Left renal cortex interstitium (tissue), 4 donors: ENCODE measurements around the gene IL18RAP. TPM values are rescaled to one million over a fixed set of nuclear protein-coding genes. Genes with fewer than 3 reads are reported as not detected.

Source experiments
- DNase-seq, 4 donors: peaks; one replicate each; pipeline ENCODE4 v3.0.0-alpha.2; 2013; ENCODE audit warnings: low read depth in 4 of 4, low spot score in 2 of 4, missing footprints in 1 of 4
- polyA plus RNA-seq, 4 donors: library from polyadenylated mRNA; unstranded; fragments of 120-200 nt; gene quantifications; one replicate each; pipeline ENCODE4 v1.2.1, GENCODE V29; 2013; ENCODE audit not compliant: insufficient read length in 4 of 4

IL18RAP gene, protein sequence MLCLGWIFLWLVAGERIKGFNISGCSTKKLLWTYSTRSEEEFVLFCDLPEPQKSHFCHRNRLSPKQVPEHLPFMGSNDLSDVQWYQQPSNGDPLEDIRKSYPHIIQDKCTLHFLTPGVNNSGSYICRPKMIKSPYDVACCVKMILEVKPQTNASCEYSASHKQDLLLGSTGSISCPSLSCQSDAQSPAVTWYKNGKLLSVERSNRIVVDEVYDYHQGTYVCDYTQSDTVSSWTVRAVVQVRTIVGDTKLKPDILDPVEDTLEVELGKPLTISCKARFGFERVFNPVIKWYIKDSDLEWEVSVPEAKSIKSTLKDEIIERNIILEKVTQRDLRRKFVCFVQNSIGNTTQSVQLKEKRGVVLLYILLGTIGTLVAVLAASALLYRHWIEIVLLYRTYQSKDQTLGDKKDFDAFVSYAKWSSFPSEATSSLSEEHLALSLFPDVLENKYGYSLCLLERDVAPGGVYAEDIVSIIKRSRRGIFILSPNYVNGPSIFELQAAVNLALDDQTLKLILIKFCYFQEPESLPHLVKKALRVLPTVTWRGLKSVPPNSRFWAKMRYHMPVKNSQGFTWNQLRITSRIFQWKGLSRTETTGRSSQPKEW
- under 1 TPM; 0.11 to 0.47 (median 0.26) TPM for polyA plus RNA-seq

- DNase-seq, result no peak
These were observed at the start of gene IL18RAP for GRCh38 chr2:102422910-102423309. IL18RAP (plus strand) TSS chr2:102423160; CDS start chr2:102423278, 118 bp downstream.

DNA sequence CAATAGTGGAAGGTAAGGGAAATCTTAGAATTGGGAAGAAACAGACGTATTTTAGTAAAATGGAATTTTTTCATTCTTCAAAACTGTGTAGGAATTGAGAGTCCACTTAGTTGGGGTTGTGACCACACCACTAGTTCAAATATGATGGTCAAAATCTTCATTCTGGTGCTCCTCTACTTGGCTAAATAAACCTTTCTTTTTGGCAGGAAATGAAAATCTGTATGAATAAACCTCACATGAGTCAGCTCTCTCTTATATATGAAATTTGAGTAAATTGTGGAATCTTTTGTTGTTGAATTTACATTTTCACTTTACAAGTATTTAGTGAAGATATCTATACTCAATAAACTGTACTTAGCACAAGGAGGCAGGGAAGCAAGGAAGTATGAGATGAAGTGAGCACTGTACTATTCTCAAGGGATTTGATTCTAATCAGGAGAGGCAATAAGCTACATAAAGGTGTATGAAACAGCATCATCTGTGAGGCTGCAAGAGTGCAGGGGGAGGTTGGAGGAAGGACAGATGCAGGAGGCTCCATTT, 46.8 kb upstream of the IL18RAP start:
- DNase-seq, result no peak

DNA sequence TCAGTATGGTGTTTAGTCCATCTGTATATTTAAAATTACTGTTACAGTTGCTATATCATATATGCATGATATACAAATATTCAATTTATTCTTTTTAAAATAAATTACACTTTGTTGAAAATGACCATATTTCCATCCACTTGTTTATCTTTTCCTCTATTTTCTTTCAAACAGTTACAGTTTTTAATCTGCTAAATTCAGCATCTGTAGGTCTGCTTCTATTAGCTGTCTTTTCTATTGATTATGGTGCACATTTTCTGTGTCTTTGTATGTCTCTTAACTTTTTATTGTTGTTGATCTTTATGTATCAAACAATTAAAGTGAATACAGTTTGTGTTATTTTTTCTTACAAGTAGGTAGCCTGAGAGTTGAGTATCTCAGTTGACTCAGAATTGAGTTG, 39.2 kb upstream of the IL18RAP start:
- no peak for DNase-seq

- DNase-seq, result no peak
These were observed 37.4 kb upstream of the IL18RAP start for GRCh38 chr2:102385522-102385921.

GRCh38 chr2:102386004-102386403, 37.0 kb upstream of the IL18RAP start:
- DNase-seq, result no peak

DNA sequence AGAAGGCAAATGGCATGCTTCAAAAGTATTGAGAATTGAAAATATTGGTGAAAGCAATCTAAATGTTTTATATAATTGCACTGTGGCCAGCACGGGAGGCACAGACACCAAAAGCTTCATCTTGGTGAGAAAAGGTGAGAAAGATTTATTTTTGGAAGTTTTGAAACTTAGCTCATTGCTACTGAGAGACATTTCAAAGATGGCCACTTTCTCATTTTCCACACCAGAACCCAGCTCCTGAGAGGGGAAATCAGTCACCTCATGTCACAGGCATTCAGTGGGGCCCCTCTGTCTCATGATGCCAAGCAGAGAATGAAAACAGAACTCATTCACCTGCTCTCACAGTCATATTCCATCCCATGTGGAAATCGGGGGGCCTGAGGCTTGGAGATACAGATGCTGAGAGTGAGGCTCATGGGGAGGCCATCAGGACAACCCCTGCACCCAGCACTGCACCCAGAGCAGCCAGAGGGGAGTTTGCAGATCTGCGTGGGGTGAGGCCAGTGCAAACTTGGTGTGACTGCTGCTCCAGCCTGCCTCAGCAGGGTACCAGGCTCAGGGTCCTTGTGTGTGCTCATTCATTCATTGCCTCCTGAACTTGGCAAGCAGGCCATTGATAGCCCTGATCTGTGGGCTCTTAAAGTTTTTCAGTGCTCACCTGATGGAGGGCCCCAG, 36.0 kb upstream of the IL18RAP start:
- DNase-seq, result no peak

- DNase-seq, result no peak
These were observed 35.0 kb upstream of the IL18RAP start for GRCh38 chr2:102387763-102388546.

DNA sequence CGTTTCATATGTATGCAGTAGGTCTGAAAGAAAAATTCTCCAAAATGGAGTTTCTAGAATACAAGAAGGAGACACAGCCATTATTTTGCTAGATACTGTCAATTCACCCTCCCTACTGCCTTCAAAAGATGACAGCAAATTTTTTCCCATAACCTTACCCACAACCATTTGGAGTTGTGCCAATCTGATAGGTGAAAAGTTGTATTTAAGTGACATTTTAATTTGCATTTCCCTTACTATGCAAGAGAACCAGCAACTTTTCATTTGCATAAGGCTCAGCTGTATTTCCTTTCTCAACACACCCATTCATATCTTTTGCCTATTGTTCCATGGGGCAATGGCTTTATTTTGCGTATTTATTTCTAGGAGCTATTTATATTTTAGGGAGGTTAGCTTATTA, 31.4 kb upstream of the IL18RAP start:
- DNase-seq, result no peak

- no peak for DNase-seq
These were observed 30.9 kb upstream of the IL18RAP start for GRCh38 chr2:102392096-102392495.

- DNase-seq, result no peak
These were observed 30.0 kb upstream of the IL18RAP start for GRCh38 chr2:102392942-102393341.

GRCh38 chr2:102396012-102396411, 26.9 kb upstream of the IL18RAP start:
- DNase-seq, result no peak

- no peak for DNase-seq
These were observed 25.8 kb upstream of the IL18RAP start for GRCh38 chr2:102397209-102397608.

GRCh38 chr2:102399499-102400141, 23.3 kb upstream of the IL18RAP start:
- DNase-seq, result no peak

DNA sequence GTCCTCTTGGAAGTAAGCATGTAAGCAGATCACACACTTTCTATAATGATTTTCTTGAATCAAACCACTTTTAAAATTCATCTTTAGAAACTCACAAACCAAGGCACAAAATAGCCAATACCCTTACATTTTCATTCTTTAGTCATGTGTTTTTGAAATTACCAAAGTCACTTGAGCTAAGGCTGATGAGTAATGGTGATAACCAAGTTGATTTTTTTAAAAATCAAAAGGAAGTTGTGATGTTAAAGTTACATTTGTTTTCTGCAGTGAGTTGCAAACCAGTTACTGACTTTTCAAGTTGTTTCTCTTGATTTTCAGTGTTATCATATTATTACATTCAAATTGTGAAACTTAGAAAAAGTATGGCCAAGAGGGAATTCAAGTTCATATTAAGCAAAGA, 21.5 kb upstream of the IL18RAP start:
- DNase-seq, result no peak

- no peak for DNase-seq
These were observed 21.1 kb upstream of the IL18RAP start for GRCh38 chr2:102401865-102402264.

GRCh38 chr2:102410952-102411351, 12.0 kb upstream of the IL18RAP start:
- no peak for DNase-seq

GRCh38 chr2:102412199-102412598, 10.8 kb upstream of the IL18RAP start:
- no peak for DNase-seq

DNA sequence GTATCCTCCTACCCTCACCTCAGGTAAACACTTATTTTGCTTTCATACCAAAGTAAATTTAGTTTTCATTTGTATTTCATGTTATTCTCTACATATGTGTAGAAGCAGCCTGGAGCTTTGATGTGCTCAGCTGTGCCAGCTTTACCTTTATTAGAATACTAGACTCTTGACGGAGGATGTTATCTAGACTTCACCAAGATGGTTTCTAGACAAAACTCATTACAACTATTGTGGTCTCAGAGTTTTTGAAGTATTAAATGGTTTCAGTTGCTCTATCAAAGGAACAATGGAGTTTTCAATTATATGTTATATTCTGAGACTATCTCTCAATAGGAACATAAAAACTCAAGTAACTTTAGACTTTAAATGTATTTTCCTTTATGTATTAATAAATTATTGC, 5.0 kb upstream of the IL18RAP start:
- no peak for DNase-seq

DNA sequence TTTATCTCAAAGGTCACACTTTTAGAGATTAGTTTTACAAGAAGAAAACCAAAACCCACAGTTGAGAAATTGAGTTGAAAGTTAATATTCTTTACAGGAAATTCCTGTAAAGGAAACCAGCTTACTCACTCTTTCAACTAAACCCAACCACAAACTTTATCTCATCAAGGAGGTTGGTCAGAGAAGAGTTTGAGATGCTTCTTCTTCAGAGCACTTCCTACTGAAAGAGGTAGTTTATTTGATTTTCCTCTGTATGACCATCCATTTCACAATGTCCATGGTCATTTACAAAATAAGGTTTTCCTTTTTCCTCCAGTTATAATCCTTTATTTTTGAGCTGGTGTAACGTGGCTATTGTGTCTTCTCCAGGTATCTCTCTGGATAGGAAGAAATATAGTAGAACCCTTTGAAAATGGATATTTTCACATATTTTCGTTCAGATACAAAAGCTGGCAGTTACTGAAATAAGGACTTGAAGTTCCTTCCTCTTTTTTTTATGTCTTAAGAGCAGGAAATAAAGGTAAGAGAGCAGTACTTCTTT, 4.5 kb upstream of the IL18RAP start:
- no peak for DNase-seq

DNA sequence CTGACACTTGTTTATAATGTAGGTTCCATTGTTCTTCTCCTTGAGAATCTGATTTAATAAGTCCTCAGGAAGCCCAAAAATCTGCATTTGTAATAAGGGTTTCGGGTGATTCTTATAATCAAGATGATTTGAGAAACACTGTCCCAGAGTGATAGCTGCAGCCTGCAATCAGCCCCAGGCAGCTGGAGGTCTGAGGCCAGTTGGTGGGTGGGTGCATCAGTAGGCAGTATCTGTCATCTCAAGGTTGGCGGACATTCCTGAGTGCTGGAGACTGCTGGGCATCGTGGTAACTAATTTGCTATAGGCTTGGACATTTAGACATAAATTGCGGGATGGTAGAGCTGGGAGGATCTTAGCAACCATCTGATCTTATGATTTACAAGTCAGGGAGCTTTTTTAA, 2.7 kb upstream of the IL18RAP start:
- DNase-seq, result no peak
